Measurements from ENCODE around the gene ZBTB20.
"Not testable (repeated sequence)": the region's sequence is repeated elsewhere in the genome, so short reads cannot be mapped to it uniquely, and the experiment has no call there.

The ZBTB20 gene

DNA sequence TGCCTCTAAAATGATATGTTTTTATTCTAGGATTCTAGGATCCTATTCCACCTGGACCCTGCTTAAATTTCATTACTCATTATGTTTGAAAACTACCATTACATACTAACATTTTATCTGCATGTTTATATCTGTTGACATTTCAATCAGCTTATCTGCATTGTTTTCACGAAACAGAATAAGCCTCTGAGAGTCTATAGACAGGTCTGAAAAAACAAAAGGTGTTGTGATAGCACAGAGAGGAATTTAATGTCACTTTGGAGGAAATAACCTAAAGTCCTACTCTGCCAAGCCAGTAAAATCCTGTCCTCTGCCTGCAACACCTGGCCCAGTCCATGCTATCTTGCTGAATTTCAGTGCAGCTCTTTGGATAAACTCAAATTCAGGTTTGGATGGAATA lies 315.2 kb downstream of the ZBTB20 start:
- no peak for DNase-seq (ENCODE audit: low read depth in 3 of 3)

- no peak for DNase-seq (ENCODE audit: low read depth in 3 of 3)
Observed at GRCh38 chr3:114830652-114831051, 316.4 kb downstream of the ZBTB20 start.

DNA sequence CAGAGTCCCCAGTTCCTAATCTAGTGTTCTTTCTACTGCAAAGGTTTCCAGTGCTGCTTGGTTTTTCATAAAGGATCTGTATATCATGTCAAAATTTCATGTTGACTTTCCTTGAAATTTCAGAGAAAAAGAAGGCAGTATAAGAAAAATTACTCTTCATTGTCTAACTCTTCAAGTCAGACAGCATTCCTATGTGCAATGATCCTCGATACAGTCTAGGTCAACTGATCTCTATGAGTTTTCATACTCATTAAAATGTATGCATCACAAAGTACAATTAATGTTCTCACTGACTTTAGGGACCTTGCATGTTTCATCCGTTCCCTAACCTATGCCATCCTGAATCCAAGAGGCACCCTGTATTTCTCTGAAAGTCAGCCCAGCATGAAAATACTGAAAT lies 317.3 kb downstream of the ZBTB20 start:
- no peak for DNase-seq (ENCODE audit: low read depth in 3 of 3)

GRCh38 chr3:114827495-114827894 lies 319.6 kb downstream of the ZBTB20 start:
- no peak for DNase-seq (ENCODE audit: low read depth in 3 of 3)

DNA sequence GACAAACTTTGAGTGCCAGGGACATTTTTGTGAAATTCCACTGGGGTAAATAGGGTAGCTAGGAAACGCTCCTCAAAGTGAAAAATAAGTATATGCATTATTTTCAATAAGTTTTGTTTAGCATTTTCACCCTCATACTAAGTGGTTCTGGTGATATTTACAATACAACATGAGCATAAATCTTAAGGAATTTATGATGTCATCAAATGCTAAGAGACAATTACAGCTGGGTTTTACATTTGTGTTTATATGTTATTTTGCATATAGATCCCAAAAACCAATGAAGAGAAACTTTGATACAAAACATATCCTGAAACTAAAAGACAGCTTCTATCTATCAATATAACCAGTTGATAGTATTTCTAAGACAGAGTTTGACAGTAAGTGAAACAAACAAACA lies 323.1 kb downstream of the ZBTB20 start:
- no peak for DNase-seq (ENCODE audit: low read depth in 3 of 3)

DNA sequence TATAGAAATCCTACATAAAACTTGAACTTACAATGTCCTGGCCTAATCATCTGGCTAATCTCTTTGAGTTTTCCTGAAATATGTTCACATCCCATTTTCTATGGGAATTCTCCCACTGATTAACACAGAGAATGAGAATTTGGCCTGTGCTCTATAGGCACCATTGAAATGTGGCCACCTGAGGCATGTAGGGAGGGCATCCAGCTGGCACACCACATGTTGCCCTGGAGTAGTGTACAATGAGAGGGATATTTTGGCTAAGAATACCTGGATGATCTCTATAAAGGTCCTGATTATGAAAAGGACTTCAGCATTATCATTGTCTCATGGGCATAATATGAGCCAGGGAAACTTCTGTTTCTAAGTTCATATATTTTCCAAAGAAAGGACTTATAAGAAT lies 324.0 kb downstream of the ZBTB20 start:
- DNase-seq (ENCODE audit: low read depth in 3 of 3): no peak

GRCh38 chr3:114816052-114816451 lies 331.0 kb downstream of the ZBTB20 start:
- no peak for DNase-seq (ENCODE audit: low read depth in 3 of 3)

DNA sequence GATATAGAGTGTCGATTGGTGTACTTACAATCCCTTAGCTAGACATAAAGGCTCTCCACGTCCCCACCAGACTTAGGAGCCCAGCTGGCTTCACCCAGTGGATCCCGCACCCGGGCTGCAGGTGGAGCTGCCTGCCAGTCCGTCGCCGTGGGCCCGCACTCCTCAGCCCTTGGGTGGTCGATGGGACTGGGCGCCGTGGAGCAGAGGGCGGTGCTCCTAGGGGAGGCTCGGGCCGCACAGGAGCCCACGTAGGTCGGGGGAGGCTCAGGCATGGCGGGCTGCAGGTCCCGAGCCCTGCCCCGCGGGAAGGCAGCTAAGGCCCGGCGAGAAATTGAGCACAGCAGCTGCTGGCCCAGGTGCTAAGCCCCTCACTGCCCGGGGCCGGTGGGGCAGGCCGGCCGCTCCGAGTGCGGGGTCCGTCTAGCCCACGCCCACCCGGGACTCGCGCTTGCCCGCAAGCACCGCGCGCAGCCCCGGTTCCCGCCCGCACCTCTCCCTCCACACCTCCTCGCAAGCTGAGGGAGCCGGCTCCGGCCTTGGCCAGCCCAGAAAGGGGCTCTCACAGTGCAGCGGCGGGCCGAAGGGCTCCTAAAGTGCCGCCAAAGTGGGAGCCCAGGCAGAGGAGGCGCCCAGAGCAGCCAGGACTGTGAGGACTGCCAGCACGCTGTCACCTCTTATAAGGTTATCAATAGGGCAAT lies 334.4 kb downstream of the ZBTB20 start:
- not testable (repeated sequence) for DNase-seq (ENCODE audit: low read depth in 3 of 3)

DNA sequence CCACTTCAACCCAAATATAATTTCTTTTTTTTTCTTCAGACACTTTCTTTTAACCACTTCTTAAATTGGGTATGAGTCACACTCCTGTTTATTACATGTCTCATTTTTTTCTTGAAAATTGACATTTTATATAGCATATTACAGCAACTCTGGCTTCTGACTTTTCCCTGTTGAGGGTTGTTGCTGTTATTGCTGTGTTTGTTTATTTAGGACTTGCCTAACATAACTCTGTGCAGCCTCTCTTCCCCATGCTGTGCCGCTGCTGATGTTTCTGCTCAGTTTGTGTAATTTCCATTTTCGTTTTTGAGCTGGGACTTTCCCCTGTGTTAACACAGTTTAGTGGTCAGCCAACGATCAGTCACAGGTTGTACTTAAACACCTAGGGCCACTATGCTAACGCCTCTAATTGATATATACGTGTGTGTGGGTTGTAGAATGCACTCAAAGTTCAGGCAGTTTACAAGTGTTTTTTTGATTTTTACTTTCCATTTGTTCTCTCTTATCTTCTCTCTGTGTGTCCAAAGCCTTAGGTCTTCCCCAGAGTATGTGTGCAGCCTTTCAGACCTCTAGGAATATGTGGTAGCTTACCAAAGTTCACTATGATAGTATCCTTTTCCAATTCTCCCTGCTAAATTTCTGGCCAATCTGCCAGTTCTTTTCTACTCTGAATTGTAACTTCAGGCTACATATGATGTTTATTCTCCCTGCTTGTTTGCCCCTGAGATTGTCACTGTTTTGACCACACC lies 337.2 kb downstream of the ZBTB20 start:
- DNase-seq (ENCODE audit: low read depth in 3 of 3): no peak

DNA sequence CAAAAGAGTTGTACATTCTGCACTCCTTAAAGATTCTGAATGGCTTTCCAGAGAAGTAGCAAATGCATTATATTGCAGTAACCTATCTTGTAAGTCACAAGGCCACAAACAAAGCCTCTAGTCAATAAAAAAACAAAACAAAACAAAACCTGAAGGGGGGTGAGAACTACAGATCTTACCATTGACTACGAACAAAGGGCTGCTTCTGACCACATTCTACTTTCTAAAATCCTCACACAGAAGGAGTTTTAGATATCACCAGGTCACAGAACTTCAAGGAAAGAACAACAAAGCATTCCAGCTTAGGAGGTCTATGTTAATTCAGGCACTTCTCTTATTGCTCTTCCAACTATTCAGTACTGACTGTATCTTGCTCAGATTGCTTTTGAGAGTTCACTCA lies 343.0 kb downstream of the ZBTB20 start:
- DNase-seq (ENCODE audit: low read depth in 3 of 3): no peak

- DNase-seq (ENCODE audit: low read depth in 3 of 3): no peak
Observed at GRCh38 chr3:114803042-114803695, 343.9 kb downstream of the ZBTB20 start.

DNA sequence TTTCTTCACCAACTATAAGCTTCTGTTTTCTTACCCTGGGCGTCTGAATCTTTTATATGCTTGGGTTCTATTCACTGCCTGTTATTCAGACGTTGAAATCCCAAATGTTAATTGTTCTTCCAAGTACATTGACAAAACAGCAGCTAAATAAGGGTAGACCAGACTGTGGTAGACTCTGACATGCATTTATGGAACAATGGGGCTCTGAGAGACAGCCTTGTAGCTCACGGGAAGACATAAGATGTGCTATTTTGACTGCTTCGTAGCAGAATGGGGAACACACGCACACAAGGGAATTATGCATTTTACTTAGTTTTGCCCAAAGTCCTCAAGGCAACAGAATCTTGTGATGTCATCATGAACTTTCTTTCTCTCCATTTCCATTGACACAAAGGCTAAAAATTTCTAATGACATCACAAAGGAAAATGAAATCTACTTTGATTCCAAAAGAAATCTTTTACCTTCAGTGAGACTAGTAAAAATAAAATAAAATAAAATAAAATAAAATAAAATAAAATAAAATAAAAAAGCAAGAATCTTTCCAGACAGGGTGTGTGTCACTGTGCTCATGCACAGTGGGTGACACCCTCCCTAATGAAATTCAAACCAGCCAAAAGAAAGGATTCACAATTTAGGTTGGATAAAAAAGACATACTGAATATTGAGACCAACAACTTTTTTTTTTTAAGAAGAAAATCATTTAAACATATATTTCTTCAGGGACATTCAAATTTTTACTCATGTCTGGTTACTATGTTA lies 346.6 kb downstream of the ZBTB20 start:
- DNase-seq (ENCODE audit: low read depth in 3 of 3): no peak

GRCh38 chr3:114799816-114800215 lies 347.3 kb downstream of the ZBTB20 start:
- no peak for DNase-seq (ENCODE audit: low read depth in 3 of 3)

DNA sequence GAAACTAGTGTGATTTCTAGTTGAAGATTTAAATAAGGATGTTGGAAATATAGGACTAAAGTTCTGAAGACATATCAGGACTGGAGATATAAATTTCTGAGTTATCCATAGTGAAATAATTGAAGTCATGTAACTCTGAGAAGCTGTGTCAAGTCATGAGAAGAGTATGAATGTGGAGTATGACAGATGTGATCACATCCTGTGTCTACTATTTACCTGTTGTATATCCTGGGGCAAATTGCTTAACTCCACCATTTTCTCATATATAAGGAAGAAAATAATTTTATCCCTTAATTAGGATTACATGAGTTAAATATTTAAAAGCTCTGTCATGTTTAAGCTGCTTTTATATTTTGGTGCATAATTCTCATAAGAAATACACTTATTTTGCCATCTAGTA lies 350.3 kb downstream of the ZBTB20 start:
- no peak for DNase-seq (ENCODE audit: low read depth in 3 of 3)

DNA sequence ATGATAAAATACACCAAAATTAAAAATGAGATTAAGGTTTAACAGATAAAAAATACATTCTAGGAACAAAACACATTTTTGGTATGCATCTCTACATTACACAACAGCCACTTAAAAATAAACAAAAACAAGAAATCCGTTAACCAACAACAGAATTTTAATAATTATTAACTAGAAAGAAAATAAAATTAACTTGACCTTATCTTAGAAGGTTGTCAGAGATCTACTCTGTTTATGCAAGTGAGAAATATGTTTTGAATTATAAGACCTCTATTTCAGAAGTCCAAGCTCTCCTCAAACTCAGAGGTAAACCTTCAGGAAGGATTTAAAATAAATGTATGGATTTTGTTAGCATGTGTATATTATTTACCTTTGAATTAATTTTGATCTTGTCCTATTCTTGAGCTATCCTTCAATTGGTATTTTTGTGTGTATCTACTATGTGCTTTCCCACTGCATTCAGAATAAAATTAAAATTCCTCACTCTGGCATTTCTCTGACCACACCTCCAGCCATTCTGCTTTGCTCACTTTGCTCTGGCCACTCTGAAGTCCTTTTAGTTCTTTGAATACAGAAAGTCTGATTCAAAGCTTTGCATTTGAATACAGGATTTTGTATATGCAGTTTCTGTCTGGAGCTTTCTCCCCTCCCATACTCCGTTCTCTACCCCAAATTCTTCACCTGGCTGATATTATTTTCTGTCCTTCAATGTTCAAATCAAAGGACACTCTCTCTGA lies 352.0 kb downstream of the ZBTB20 start:
- DNase-seq (ENCODE audit: low read depth in 3 of 3): no peak

DNA sequence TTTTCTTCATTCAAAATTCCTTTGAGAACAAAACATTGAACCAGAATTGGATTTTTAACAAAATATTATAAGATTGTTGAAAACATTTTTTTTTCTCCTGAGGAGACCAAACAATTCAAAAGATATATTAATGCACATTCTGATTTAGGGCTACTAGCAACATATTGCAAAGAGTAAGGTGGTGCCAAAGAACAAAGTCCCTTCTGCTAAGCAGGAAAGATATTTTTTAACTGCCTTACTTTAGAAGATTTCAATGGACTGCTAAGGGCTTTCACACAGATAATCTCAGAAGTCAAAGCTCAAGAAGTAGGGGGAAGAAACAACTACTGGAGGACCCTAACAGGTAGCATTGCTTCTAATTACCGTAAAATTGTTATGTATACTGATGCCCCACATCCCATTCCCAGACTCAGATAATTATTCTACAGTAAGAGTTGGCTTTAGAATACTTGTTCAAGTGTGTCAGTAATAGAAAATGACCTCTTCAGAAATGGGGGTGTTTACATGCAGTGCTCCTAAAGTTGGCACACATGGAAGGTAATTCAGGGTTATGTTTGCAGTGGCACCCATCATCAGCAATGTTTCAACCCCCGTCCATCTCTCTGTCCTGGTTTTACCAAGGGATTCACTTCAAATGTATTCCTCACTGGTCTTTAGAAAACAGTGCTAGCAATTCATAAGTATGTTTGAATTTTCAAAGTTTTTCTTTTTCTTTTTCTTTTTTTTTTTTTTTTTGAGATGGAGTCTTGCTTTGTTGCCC lies 354.7 kb downstream of the ZBTB20 start:
- no peak for DNase-seq (ENCODE audit: low read depth in 3 of 3)

GRCh38 chr3:114790752-114791151 lies 356.3 kb downstream of the ZBTB20 start:
- DNase-seq (ENCODE audit: low read depth in 3 of 3): no peak

DNA sequence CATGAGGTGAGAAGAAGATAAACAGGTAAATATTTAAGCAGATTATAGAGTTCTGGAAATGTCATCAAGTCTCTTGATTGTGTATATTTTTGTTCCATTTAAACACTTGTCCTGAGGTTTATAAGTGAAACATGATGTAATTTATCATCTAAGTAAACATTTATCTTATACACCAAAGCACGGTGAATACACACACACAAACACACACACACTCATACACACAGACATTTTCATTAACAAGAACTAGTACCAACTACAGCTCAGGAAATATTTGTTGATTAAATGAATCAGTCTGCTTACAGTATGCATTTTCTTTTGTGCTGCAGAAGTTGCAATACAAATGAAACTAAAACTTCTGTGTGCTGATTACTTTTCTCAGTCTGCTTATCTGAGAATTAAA lies 357.3 kb downstream of the ZBTB20 start:
- DNase-seq (ENCODE audit: low read depth in 3 of 3): no peak

DNA sequence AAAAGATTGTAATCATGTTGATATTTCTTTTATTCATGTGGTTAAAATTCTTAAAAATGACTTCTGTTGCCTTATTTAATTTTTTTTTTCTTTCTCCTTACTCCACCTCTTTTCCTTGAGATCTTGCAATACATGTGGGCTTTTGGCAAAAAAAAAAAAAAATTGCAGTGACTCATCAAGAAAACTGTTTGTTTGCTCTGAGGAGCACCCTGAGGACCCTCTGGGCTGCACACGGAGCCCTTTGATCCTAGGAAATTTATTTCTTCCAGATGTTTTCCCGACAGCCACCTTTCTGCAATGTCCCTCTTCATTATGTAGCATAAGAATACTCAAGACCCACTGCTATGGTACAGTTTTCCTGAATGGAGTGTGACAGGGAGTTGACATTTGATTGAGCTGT lies 371.7 kb downstream of the ZBTB20 start:
- DNase-seq (ENCODE audit: low read depth in 3 of 3): no peak

DNA sequence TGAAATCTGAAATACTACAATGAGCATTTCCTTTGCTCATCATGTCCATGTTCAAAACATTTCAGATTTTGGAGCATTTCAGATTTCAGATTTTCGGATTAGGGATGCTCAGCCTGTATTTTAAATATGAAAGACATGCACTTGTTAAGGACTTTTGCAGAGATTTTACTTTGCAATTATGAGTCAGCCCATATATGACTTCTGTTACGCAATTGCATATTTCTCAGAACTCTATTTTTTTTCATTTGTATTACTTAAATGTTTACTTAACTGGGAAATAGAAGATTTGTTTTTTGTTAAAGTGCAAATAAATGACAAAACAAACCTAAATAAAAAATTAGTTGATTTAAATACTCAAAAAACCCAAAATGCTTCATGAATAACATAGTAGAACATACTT lies 376.2 kb downstream of the ZBTB20 start:
- DNase-seq (ENCODE audit: low read depth in 3 of 3): no peak

GRCh38 chr3:114764056-114764492 lies 383.0 kb downstream of the ZBTB20 start:
- DNase-seq (ENCODE audit: low read depth in 3 of 3): no peak

Measured in stimulated activated CD4-positive, alpha-beta T cell treated with anti-CD3 and anti-CD28 coated beads, TNF-alpha, amount 100 ng/mL, for 48 hours (primary cell).